ENCODE data around the gene ADH1C. TPM values are rescaled to one million over a fixed set of nuclear protein-coding genes. Genes with fewer than 3 reads are reported as not detected.

The ADH1C gene
- total and polyA plus RNA-seq, 2 experiments from 2014 or later, result 4.4 to 13.7 TPM

GRCh38 chr4:99395595-99396364, 43.2 kb upstream of the ADH1C start:
- Histone ChIP-seq H3K4me2 (no peak overlapping the region), H3K79me2 (no peaks in the 10 kb centered on the region), H4K20me1 (ENCODE audit: insufficient read depth, poor library complexity, severe bottlenecking) (no peaks in the 10 kb centered on the region), H3K36me3 (replicated peaks; ENCODE audit: insufficient read depth, low read depth) (no peaks in the 10 kb centered on the region), H3K27ac (no peak overlapping the region), H3K4me1 (ENCODE audit: insufficient read depth) (no peaks in the 10 kb centered on the region), H3K27me3 (no peaks in the 10 kb centered on the region), H2AFZ (no peak overlapping the region), H3K9me2 (replicated peaks; ENCODE audit: insufficient read depth) (no peaks in the 10 kb centered on the region), H3K9me3 (ENCODE audit: low read depth) (peaks cover 5% of the 10 kb centered on the region), H3K4me3 (no peak overlapping the region)
- no peak for TF ChIP-seq EZH2 (IDR thresholded peaks at IDR 0.05; ENCODE audit: borderline replicate concordance)
- no peak for TF ChIP-seq EZH2phosphoT487 (IDR thresholded peaks at IDR 0.05; ENCODE audit: low read depth, severe bottlenecking, unreplicated experiment)
- TF ChIP-seq CTCF (IDR thresholded peaks at IDR 0.05; ENCODE audit: poor library complexity), result no peak
- no peak for DNase-seq (ENCODE audit: low spot score)
- WGBS (ENCODE audit: low lambda C conversion rate, missing lambda C conversion rate), result 60% methylated on average over 3 of the region's 3 CpGs

- Histone ChIP-seq H4K20me1 (ENCODE audit: insufficient read depth, poor library complexity, severe bottlenecking) (no peaks in the 10 kb centered on the region), H3K9me3 (ENCODE audit: low read depth) (peaks cover 5% of the 10 kb centered on the region), H3K36me3 (replicated peaks; ENCODE audit: insufficient read depth, low read depth) (no peaks in the 10 kb centered on the region), H2AFZ (no peak overlapping the region), H3K9me2 (replicated peaks; ENCODE audit: insufficient read depth) (no peaks in the 10 kb centered on the region), H3K4me3 (no peak overlapping the region), H3K27me3 (no peaks in the 10 kb centered on the region), H3K4me2 (no peak overlapping the region), H3K27ac (no peak overlapping the region), H3K4me1 (ENCODE audit: insufficient read depth) (no peaks in the 10 kb centered on the region), H3K79me2 (no peaks in the 10 kb centered on the region)
- no peak for DNase-seq (ENCODE audit: low spot score)
- no peak for TF ChIP-seq EZH2phosphoT487 (IDR thresholded peaks at IDR 0.05; ENCODE audit: low read depth, severe bottlenecking, unreplicated experiment)
- no peak for TF ChIP-seq EZH2 (IDR thresholded peaks at IDR 0.05; ENCODE audit: borderline replicate concordance)
- no peak for TF ChIP-seq CTCF (IDR thresholded peaks at IDR 0.05; ENCODE audit: poor library complexity)
These were observed 42.4 kb upstream of the ADH1C start for GRCh38 chr4:99394896-99395295.

- Histone ChIP-seq H3K4me1 (ENCODE audit: insufficient read depth) (no peaks in the 10 kb centered on the region), H3K9me2 (replicated peaks; ENCODE audit: insufficient read depth) (no peaks in the 10 kb centered on the region), H3K36me3 (replicated peaks; ENCODE audit: insufficient read depth, low read depth) (no peaks in the 10 kb centered on the region), H2AFZ (no peak overlapping the region), H3K79me2 (no peaks in the 10 kb centered on the region), H4K20me1 (ENCODE audit: insufficient read depth, poor library complexity, severe bottlenecking) (no peaks in the 10 kb centered on the region), H3K9me3 (ENCODE audit: low read depth) (peaks cover 5% of the 10 kb centered on the region), H3K27ac (no peak overlapping the region), H3K4me2 (no peak overlapping the region), H3K27me3 (no peaks in the 10 kb centered on the region), H3K4me3 (no peak overlapping the region)
- TF ChIP-seq EZH2 (IDR thresholded peaks at IDR 0.05; ENCODE audit: borderline replicate concordance) (no peak), CTCF (IDR thresholded peaks at IDR 0.05; ENCODE audit: poor library complexity) (no peak), EZH2phosphoT487 (IDR thresholded peaks at IDR 0.05; ENCODE audit: low read depth, severe bottlenecking, unreplicated experiment) (no peak)
- WGBS (ENCODE audit: low lambda C conversion rate, missing lambda C conversion rate), result 80% methylated on average over 1 of the region's 1 CpG
- no peak for DNase-seq (ENCODE audit: low spot score)
These were observed 37.5 kb upstream of the ADH1C start for GRCh38 chr4:99390055-99390454.
